IMR-90 (cell line): ENCODE measurements around the gene ARRB1. TPM values are rescaled to one million over a fixed set of nuclear protein-coding genes. Genes with fewer than 3 reads are reported as not detected.

Experiments used
- ATAC-seq: fragments of 200-7000 bp; cut with Tn5 transposase; 2 replicates; pipeline ENCODE4 v1.9.1; 2020; ENCODE audit warnings: low read depth, mild to moderate bottlenecking, moderate library complexity
- BruUV-seq: library from RNA; stranded (reverse); fragments of 400-500 nt; replicated peaks from 2 replicates; lab custom pipeline; 2021; lab: Mats Ljungman, UMichigan
- CTCF ChIA-PET: fragments of 300-600 bp; formaldehyde crosslinking; extraction: SDS; loops from one replicate; lab custom pipeline; 2021; ENCODE audit warnings: antibody characterized with exemption; lab: Yijun Ruan, JAX
- POLR2A ChIA-PET: fragments of 300-600 bp; sonication (Branson Sonifier 250); formaldehyde crosslinking; loops from one replicate; lab custom pipeline; 2022; ENCODE audit warnings: antibody characterized with exemption; ENCODE audit not compliant: unreplicated experiment; lab: Charles Lee
- DNase-seq: peaks from one replicate; pipeline ENCODE4 v3.0.0; 2013
- H2AFZ ChIP-seq: replicated peaks from 2 replicates; pipeline ENCODE3; 2013; ENCODE audit warnings: low read length, mild to moderate bottlenecking; ENCODE audit not compliant: poor library complexity
- H2AK5ac ChIP-seq: 2 replicates; pipeline ENCODE4 v1.6.1; 2013; ENCODE audit warnings: low read depth, low read length, inconsistent platforms
- H2AK9ac ChIP-seq: replicated peaks from 2 replicates; pipeline ENCODE3; 2013; ENCODE audit warnings: mild to moderate bottlenecking, low read depth, low read length, moderate library complexity; ENCODE audit not compliant: poor library complexity
- H2BK120ac ChIP-seq: 2 replicates; pipeline ENCODE4 v1.6.1; 2013; ENCODE audit warnings: low read depth, low read length, inconsistent platforms
- H2BK15ac ChIP-seq: 3 replicates; pipeline ENCODE4 v1.6.1; 2013; ENCODE audit warnings: low read depth, low read length, inconsistent platforms
- H2BK20ac ChIP-seq: 2 replicates; pipeline ENCODE4 v1.6.1; 2013; ENCODE audit warnings: low read depth, mild to moderate bottlenecking, inconsistent platforms, low read length, moderate library complexity
- H2BK5ac ChIP-seq: 2 replicates; pipeline ENCODE4 v1.6.1; 2013; ENCODE audit warnings: mild to moderate bottlenecking, low read depth, low read length, inconsistent platforms; ENCODE audit not compliant: poor library complexity, severe bottlenecking
- H3K14ac ChIP-seq: replicated peaks from 2 replicates; pipeline ENCODE4 v1.6.1; 2013; ENCODE audit warnings: low read depth, low read length, inconsistent platforms
- H3K18ac ChIP-seq: 2 replicates; pipeline ENCODE4 v1.6.1; 2013; ENCODE audit warnings: low read depth, low read length, control low read depth
- H3K23ac ChIP-seq: 2 replicates; pipeline ENCODE4 v1.6.1; 2013; ENCODE audit warnings: low read depth, low read length, inconsistent platforms
- H3K27ac ChIP-seq: 2 replicates; pipeline ENCODE4 v1.5.1; 2013; ENCODE audit warnings: mild to moderate bottlenecking, control low read depth, low read length; ENCODE audit not compliant: insufficient read depth
- H3K27me3 ChIP-seq: 2 replicates; pipeline ENCODE4 v1.6.1; 2013; ENCODE audit warnings: low read length; ENCODE audit not compliant: control insufficient read depth, insufficient read depth
- H3K36me3 ChIP-seq: 2 replicates; pipeline ENCODE4 v1.6.1; 2013; ENCODE audit warnings: low read length, mixed read lengths; ENCODE audit not compliant: control insufficient read depth, insufficient read depth
- H3K4ac ChIP-seq: 2 replicates; pipeline ENCODE4 v1.6.1; 2013; ENCODE audit warnings: low read depth, low read length, inconsistent platforms
- H3K4me1 ChIP-seq: 2 replicates; pipeline ENCODE4 v1.6.1; 2013; ENCODE audit warnings: low read length, mixed read lengths; ENCODE audit not compliant: control insufficient read depth, insufficient read depth
- H3K4me2 ChIP-seq: 2 replicates; pipeline ENCODE4 v1.6.1; 2013; ENCODE audit warnings: low read depth, mild to moderate bottlenecking, control low read depth, low read length, moderate library complexity
- H3K4me3 ChIP-seq: 2 replicates; pipeline ENCODE4 v1.5.1; 2013; ENCODE audit warnings: low read depth, mild to moderate bottlenecking, control low read depth, low read length, moderate library complexity; ENCODE audit not compliant: insufficient read depth
- H3K56ac ChIP-seq: 2 replicates; pipeline ENCODE4 v1.6.1; 2013; ENCODE audit warnings: low read length, inconsistent platforms; ENCODE audit not compliant: insufficient read depth; ENCODE audit errors: extremely low read depth
- H3K79me1 ChIP-seq, 2 experiments: 2 replicates each; pipeline ENCODE4 v1.6.1; 2013; ENCODE audit warnings: low read length in 2 of 2, inconsistent platforms in 1 of 2, low read depth in 1 of 2
- H3K9ac ChIP-seq: 2 replicates; pipeline ENCODE4 v1.6.1; 2013; ENCODE audit warnings: low read depth, low read length, control low read depth
- H3K9me1 ChIP-seq: 2 replicates; pipeline ENCODE4 v1.6.1; 2013; ENCODE audit warnings: low read length, inconsistent platforms; ENCODE audit not compliant: insufficient read depth
- H3K9me3 ChIP-seq: 2 replicates; pipeline ENCODE4 v1.6.1; 2013; ENCODE audit warnings: low read length; ENCODE audit not compliant: control insufficient read depth, insufficient read depth
- H4K20me1 ChIP-seq: 2 replicates; pipeline ENCODE4 v1.6.1; 2013; ENCODE audit warnings: low read length, inconsistent platforms; ENCODE audit not compliant: insufficient read depth
- H4K5ac ChIP-seq: 2 replicates; pipeline ENCODE4 v1.6.1; 2013; ENCODE audit warnings: mild to moderate bottlenecking, low read depth, low read length, control low read depth
- H4K8ac ChIP-seq, 2 experiments: 2 replicates each; pipeline ENCODE4 v1.6.1; 2013; ENCODE audit warnings: low read depth in 2 of 2, low read length in 2 of 2, control low read depth in 1 of 2, inconsistent platforms in 1 of 2
- H4K91ac ChIP-seq: 2 replicates; pipeline ENCODE4 v1.6.1; 2013; ENCODE audit warnings: low read depth, low read length, inconsistent platforms; ENCODE audit not compliant: insufficient read depth
- BHLHE40 ChIP-seq: fragments of 150-350 bp; IDR thresholded peaks from 2 replicates; pipeline ENCODE4 v1.6.1; 2016; ENCODE audit warnings: mild to moderate bottlenecking, low read depth, low read length
- CEBPB ChIP-seq: IDR thresholded peaks from 2 replicates; pipeline ENCODE4 v1.6.1; 2012; ENCODE audit warnings: low read depth, low read length, improper control_type of control experiment
- CHD1 ChIP-seq: IDR thresholded peaks from 2 replicates; pipeline ENCODE4 v1.6.1; 2012; ENCODE audit warnings: low read depth, low read length, improper control_type of control experiment
- ELK1 ChIP-seq: fragments of 150-350 bp; IDR thresholded peaks from 2 replicates; pipeline ENCODE4 v1.6.1; 2016; ENCODE audit warnings: low read depth, mild to moderate bottlenecking, low read length, moderate library complexity, borderline replicate concordance
- FOS ChIP-seq: fragments of 150-350 bp; IDR thresholded peaks from 2 replicates; pipeline ENCODE4 v1.6.1; 2016; ENCODE audit warnings: low read depth, low read length
- MAFK ChIP-seq: IDR thresholded peaks from 2 replicates; pipeline ENCODE4 v1.6.1; 2012; ENCODE audit warnings: low read depth, low read length, improper control_type of control experiment
- NFE2L2 ChIP-seq: fragments of 150-350 bp; IDR thresholded peaks from 2 replicates; pipeline ENCODE4 v1.6.1; 2016; ENCODE audit warnings: low read depth, mild to moderate bottlenecking, low read length
- POLR2A ChIP-seq: IDR thresholded peaks from 2 replicates; pipeline ENCODE4 v1.6.1; 2012; ENCODE audit warnings: mild to moderate bottlenecking, low read depth, low read length
- RAD21 ChIP-seq: IDR thresholded peaks from 2 replicates; pipeline ENCODE4 v1.6.1; 2012; ENCODE audit warnings: low read length, improper control_type of control experiment
- RCOR1 ChIP-seq: IDR thresholded peaks from 2 replicates; pipeline ENCODE4 v1.6.1; 2012; ENCODE audit warnings: mild to moderate bottlenecking, low read length, improper control_type of control experiment; ENCODE audit not compliant: insufficient replicate concordance
- RFX5 ChIP-seq: IDR thresholded peaks from 2 replicates; pipeline ENCODE4 v1.8.0; 2012; ENCODE audit warnings: low read depth, mild to moderate bottlenecking, low read length, moderate library complexity
- SMC3 ChIP-seq: fragments of 150-350 bp; IDR thresholded peaks from 2 replicates; pipeline ENCODE4 v1.6.1; 2016; ENCODE audit warnings: low read depth, mild to moderate bottlenecking, antibody characterized with exemption, low read length, moderate library complexity
- WGBS, 2 experiments: methylation state at CpG; one replicate each; pipeline versions ENCODE4 v1.1.5 to v1.1.7; 2013; ENCODE audit warnings: missing lambda C conversion rate in 2 of 2; ENCODE audit not compliant: insufficient read length in 1 of 2; ENCODE audit errors: extremely low coverage in 2 of 2; 5-methylcytosine and 5-hydroxymethylcytosine counted together
- dilution Hi-C: fragments of 300-500 bp; cut with HindIII; formaldehyde crosslinking; loops from one replicate; pipeline ENCODE4 v1.14.3; 2018; ENCODE audit warnings: low sequenced_read_pairs; ENCODE audit not compliant: unreplicated experiment
- in situ Hi-C: fragments of 300-500 bp; cut with MboI; formaldehyde crosslinking; loops from 3 replicates; pipeline ENCODE4 v1.14.3; 2019; ENCODE audit warnings: low sequenced_read_pairs, inconsistent platforms, mixed read lengths
- intact Hi-C: fragments of 100-400 bp; cut with micrococcal nuclease; formaldehyde crosslinking; loops from 2 replicates; pipeline ENCODE4 v1.10.0; 2022
- polyA plus RNA-seq, 3 experiments: library from polyadenylated mRNA; depleted of rRNA; stranded (reverse); fragments of >200 nt; gene quantifications; 2 replicates each; pipeline ENCODE4 v1.2.3, GENCODE V29; 2012; ENCODE audit warnings: low replicate concordance in 1 of 3
- total RNA-seq: library from RNA; depleted of rRNA; stranded (reverse); fragments of >200 nt; gene quantifications from 2 replicates; pipeline ENCODE4 v1.2.3, GENCODE V29; 2012
- TF ChIP-seq, protein P1 (sequence below): conservative IDR thresholded peaks from 2 replicates; pipeline ENCODE4 v1.5.1; 2012; ENCODE audit warnings: mild to moderate bottlenecking, low read depth, low read length, improper control_type of control experiment
- TF ChIP-seq, protein P2 (sequence below): fragments of 150-350 bp; IDR thresholded peaks from 2 replicates; pipeline ENCODE4 v1.6.1; 2017; ENCODE audit warnings: mild to moderate bottlenecking, antibody characterized with exemption, low read length, low read depth

ARRB1 gene
- total and polyA plus RNA-seq, 2 of the 4 experiments (the other 2 are of a cell fraction) = 11.0 to 17.4 TPM

GRCh38 chr11:75306529-75306928 is 44.9 kb downstream of the ARRB1 start:
- Histone ChIP-seq H2BK20ac (no peak overlapping the region), H2AK9ac (no peak overlapping the region), H3K9ac (no peak overlapping the region), H3K56ac (no peak overlapping the region), H4K91ac (no peak overlapping the region), H4K8ac (no peak overlapping the region), H3K27me3 (no peaks in the 10 kb centered on the region; the same call in 1 of the 2 replicates), H4K5ac (no peak overlapping the region), H2BK15ac (no peak overlapping the region), H3K9me1 (no peaks in the 10 kb centered on the region), H2BK120ac (no peak overlapping the region), H3K4me2 (no peak overlapping the region), H3K9me3 (no peaks in the 10 kb centered on the region), H3K4ac (no peak overlapping the region), H3K79me1 (no peaks in the 10 kb centered on the region), H4K20me1 (no peaks in the 10 kb centered on the region; the same call in 1 of the 2 replicates), H3K23ac (no peak overlapping the region), H3K14ac (no peak overlapping the region), H3K36me3 (no peaks in the 10 kb centered on the region), H2BK5ac (no peak overlapping the region), H3K4me3 (no peak overlapping the region), H3K27ac (no peak overlapping the region), H3K18ac (no peak overlapping the region), H2AK5ac (no peak overlapping the region), H3K4me1 (no peaks in the 10 kb centered on the region; the same call in 1 of the 2 replicates), H2AFZ (no peak overlapping the region)
- BruUV-seq = no TSS peak
- in situ Hi-C loops (no loop called here), intact Hi-C loops (no loop called here), dilution Hi-C loops (no loop called here)
- ChIA-PET POLR2A (no interaction called here), CTCF (no interaction called here)
- ATAC-seq (no peak), DNase-seq (no peak)
- TF ChIP-seq POLR2A (no peak), ELK1 (no peak), RAD21 (no peak), CEBPB (no peak), FOS (no peak), BHLHE40 (no peak), CHD1 (no peak), MAFK (no peak), RCOR1 (no peak), RFX5 (no peak), NFE2L2 (no peak), SMC3 (no peak)
- TF ChIP-seq, protein P1, sequence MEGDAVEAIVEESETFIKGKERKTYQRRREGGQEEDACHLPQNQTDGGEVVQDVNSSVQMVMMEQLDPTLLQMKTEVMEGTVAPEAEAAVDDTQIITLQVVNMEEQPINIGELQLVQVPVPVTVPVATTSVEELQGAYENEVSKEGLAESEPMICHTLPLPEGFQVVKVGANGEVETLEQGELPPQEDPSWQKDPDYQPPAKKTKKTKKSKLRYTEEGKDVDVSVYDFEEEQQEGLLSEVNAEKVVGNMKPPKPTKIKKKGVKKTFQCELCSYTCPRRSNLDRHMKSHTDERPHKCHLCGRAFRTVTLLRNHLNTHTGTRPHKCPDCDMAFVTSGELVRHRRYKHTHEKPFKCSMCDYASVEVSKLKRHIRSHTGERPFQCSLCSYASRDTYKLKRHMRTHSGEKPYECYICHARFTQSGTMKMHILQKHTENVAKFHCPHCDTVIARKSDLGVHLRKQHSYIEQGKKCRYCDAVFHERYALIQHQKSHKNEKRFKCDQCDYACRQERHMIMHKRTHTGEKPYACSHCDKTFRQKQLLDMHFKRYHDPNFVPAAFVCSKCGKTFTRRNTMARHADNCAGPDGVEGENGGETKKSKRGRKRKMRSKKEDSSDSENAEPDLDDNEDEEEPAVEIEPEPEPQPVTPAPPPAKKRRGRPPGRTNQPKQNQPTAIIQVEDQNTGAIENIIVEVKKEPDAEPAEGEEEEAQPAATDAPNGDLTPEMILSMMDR = no peak
- TF ChIP-seq, protein P2, sequence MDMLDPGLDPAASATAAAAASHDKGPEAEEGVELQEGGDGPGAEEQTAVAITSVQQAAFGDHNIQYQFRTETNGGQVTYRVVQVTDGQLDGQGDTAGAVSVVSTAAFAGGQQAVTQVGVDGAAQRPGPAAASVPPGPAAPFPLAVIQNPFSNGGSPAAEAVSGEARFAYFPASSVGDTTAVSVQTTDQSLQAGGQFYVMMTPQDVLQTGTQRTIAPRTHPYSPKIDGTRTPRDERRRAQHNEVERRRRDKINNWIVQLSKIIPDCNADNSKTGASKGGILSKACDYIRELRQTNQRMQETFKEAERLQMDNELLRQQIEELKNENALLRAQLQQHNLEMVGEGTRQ = no peak
- 80% methylated on average over 5 of the region's 10 CpGs; no CpG with 5 or more reads in 1 of the 2 experiments for whole genome bisulfite sequencing, 2 experiments
